HepG2 (cell line): Measurements from ENCODE around the gene PGPEP1. TPM values are rescaled to one million over a fixed set of nuclear protein-coding genes. Genes with fewer than 3 reads are reported as not detected.

ENCODE experiments used
- ATF1 ChIP-seq: IDR thresholded peaks from 2 replicates; pipeline ENCODE4 v1.6.1; 2016; ENCODE audit warnings: mild to moderate bottlenecking, control low read depth
- ATF7-NPFF ChIP-seq: sonication (generic); formaldehyde crosslinking; IDR thresholded peaks from 2 replicates; pipeline ENCODE4 v1.8.1; 2023; ENCODE audit warnings: mild to moderate bottlenecking, low read depth, missing genetic modification reagents, moderate library complexity
- CAMTA2 ChIP-seq: sonication (generic); formaldehyde crosslinking; IDR thresholded peaks from 2 replicates; pipeline ENCODE4 v1.4.0; 2020; ENCODE audit warnings: mild to moderate bottlenecking, missing genetic modification reagents, borderline replicate concordance
- CREM ChIP-seq, 2 experiments: sonication (generic) in 1 of 2; formaldehyde crosslinking in 1 of 2; IDR thresholded peaks; 2 replicates each; pipeline versions ENCODE4 v1.4.0 to v1.6.1; 2016 to 2020; ENCODE audit warnings: antibody characterized with exemption in 1 of 2, mild to moderate bottlenecking in 1 of 2, missing genetic modification reagents in 1 of 2
- DNMT3B ChIP-seq: conservative IDR thresholded peaks from 2 replicates; pipeline ENCODE4 v1.6.1; 2016; ENCODE audit warnings: missing biosample characterization, control low read depth
- NR3C1 ChIP-seq: sonication (generic); formaldehyde crosslinking; IDR thresholded peaks from 2 replicates; pipeline ENCODE4 v1.4.0; 2020; ENCODE audit warnings: missing genetic modification reagents
- PAWR ChIP-seq: sonication (generic); formaldehyde crosslinking; IDR thresholded peaks from 2 replicates; pipeline ENCODE4 v1.4.0; 2020; ENCODE audit warnings: missing genetic modification reagents, mild to moderate bottlenecking, borderline replicate concordance
- PCBP2 ChIP-seq: fragments of 200-400 bp; formaldehyde crosslinking; optimal IDR thresholded peaks from 2 replicates; pipeline ENCODE3; 2018; ENCODE audit warnings: low read length, low read depth; ENCODE audit not compliant: poor library complexity, severe bottlenecking
- POLR2G ChIP-seq: fragments of 200-400 bp; formaldehyde crosslinking; IDR thresholded peaks from 2 replicates; pipeline ENCODE4 v1.6.1; 2018; ENCODE audit warnings: mild to moderate bottlenecking, low read depth, low read length, moderate library complexity
- RCOR2 ChIP-seq: IDR thresholded peaks from 2 replicates; pipeline ENCODE4 v1.6.1; 2016; ENCODE audit warnings: missing biosample characterization, missing genetic modification reagents
- SNAI1 ChIP-seq: sonication (generic); formaldehyde crosslinking; IDR thresholded peaks from 2 replicates; pipeline ENCODE4 v1.5.0; 2020; ENCODE audit warnings: mild to moderate bottlenecking, missing genetic modification reagents, borderline replicate concordance
- TCF7 ChIP-seq: sonication (generic); IDR thresholded peaks from 2 replicates; pipeline ENCODE4 v1.6.1; 2016; ENCODE audit warnings: antibody characterized with exemption, low read depth
- THAP11 ChIP-seq: IDR thresholded peaks from 2 replicates; pipeline ENCODE4 v1.6.1; 2016; ENCODE audit warnings: missing biosample characterization, missing genetic modification reagents
- ZNF547 ChIP-seq: sonication (generic); formaldehyde crosslinking; IDR thresholded peaks from 2 replicates; pipeline ENCODE4 v1.5.1; 2020; ENCODE audit warnings: mild to moderate bottlenecking, missing genetic modification reagents
- ZNF550 ChIP-seq: sonication (generic); formaldehyde crosslinking; IDR thresholded peaks from 2 replicates; pipeline ENCODE4 v1.4.0; 2020; ENCODE audit warnings: mild to moderate bottlenecking, missing genetic modification reagents, borderline replicate concordance
- ZNF558 ChIP-seq: sonication (generic); formaldehyde crosslinking; IDR thresholded peaks from 2 replicates; pipeline ENCODE4 v1.9.0; 2022; ENCODE audit warnings: mild to moderate bottlenecking, missing genetic modification reagents, borderline replicate concordance
- ZNF775 ChIP-seq: sonication (generic); formaldehyde crosslinking; IDR thresholded peaks from 2 replicates; pipeline ENCODE4 v1.4.0; 2020; ENCODE audit warnings: missing genetic modification reagents, mild to moderate bottlenecking, moderate library complexity, borderline replicate concordance
- ZNF790 ChIP-seq: sonication (generic); formaldehyde crosslinking; IDR thresholded peaks from 2 replicates; pipeline ENCODE4 v1.8.0; 2022; ENCODE audit warnings: missing genetic modification reagents, mild to moderate bottlenecking, borderline replicate concordance
- polyA plus RNA-seq, 8 experiments: library from polyadenylated mRNA; depleted of rRNA in 3 of 8; stranded (reverse) in 7 of 8; unstranded in 1 of 8; fragments of >200 nt; fragmentation: Illumina TruSeq in 4 of 8; extraction: Trizol in 4 of 8; gene quantifications; 2 replicates each; pipeline versions ENCODE4 v1.2.1 to v1.2.3, GENCODE V29; 2011 to 2016; ENCODE audit warnings: low read depth in 4 of 8, missing spikeins in 1 of 8, mixed read lengths in 1 of 8; ENCODE audit not compliant: insufficient read depth in 1 of 8
- total RNA-seq, 5 experiments: library from RNA; depleted of rRNA; stranded (reverse); fragments of >200 nt; fragmentation: Illumina TruSeq; extraction: Trizol; gene quantifications; 2 replicates each; pipeline ENCODE4 v1.2.3, GENCODE V29; 2016; ENCODE audit warnings: low read depth in 1 of 5
- TF ChIP-seq, protein P1 (sequence below): sonication (generic); formaldehyde crosslinking; IDR thresholded peaks from 2 replicates; pipeline ENCODE4 v1.4.0; 2020; ENCODE audit warnings: missing genetic modification reagents, mild to moderate bottlenecking, borderline replicate concordance
- TF ChIP-seq, protein P2 (sequence below): sonication (generic); formaldehyde crosslinking; IDR thresholded peaks from 2 replicates; pipeline ENCODE4 v1.8.0; 2023; ENCODE audit warnings: mild to moderate bottlenecking, missing genetic modification reagents
- TF ChIP-seq, protein P3 (sequence below): sonication (generic); formaldehyde crosslinking; IDR thresholded peaks from 2 replicates; pipeline ENCODE4 v1.5.1; 2020; ENCODE audit warnings: missing genetic modification reagents, mild to moderate bottlenecking, borderline replicate concordance
- TF ChIP-seq, protein P4 (sequence below): sonication (generic); formaldehyde crosslinking; IDR thresholded peaks from 2 replicates; pipeline ENCODE4 v1.5.0; 2020; ENCODE audit warnings: mild to moderate bottlenecking, missing genetic modification reagents

Gene PGPEP1
- total and polyA plus RNA-seq, 2 of the 13 experiments (the other 11 are each of a cell fraction or from before 2014, with no cell fraction given) = 53.1 to 56.6 TPM

DNA sequence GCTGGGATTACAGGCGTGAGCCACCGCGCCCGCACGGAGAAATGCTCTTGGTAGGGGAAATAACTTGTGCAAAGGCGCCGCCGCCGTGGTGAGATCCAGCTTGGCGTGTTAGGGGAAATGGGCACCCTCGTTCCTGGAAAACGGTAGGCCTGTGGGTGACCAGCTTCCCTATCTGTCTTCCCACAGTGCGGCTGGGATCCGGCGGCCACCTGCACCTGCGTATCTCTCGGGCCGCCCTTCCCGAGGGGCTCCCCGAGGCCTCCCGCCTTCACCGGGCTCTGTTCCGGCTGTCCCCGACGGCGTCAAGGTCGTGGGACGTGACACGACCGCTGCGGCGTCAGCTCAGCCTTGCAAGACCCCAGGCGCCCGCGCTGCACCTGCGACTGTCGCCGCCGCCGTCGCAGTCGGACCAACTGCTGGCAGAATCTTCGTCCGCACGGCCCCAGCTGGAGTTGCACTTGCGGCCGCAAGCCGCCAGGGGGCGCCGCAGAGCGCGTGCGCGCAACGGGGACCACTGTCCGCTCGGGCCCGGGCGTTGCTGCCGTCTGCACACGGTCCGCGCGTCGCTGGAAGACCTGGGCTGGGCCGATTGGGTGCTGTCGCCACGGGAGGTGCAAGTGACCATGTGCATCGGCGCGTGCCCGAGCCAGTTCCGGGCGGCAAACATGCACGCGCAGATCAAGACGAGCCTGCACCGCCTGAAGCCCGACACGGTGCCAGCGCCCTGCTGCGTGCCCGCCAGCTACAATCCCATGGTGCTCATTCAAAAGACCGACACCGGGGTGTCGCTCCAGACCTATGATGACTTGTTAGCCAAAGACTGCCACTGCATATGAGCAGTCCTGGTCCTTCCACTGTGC lies 47.9 kb downstream of the PGPEP1 start (continued):
- TF ChIP-seq PCBP2 (no peak), TCF7 (no peak), ZNF547 (CRISPR knock-in tag) (peak; percentile 85), THAP11 (CRISPR knock-in tag) (peak; percentile 68), ZNF550 (CRISPR knock-in tag) (no peak; the same call in 1 of the 2 replicates), PAWR (CRISPR knock-in tag) (peak; percentile 96; the same call in 1 of the 2 replicates), NR3C1 (no peak), RCOR2 (CRISPR knock-in tag) (no peak), POLR2G (peak; percentile 59), ATF1 (CRISPR knock-in tag) (no peak), ZNF775 (0 out of 2 replicates have a peak, but pooled peaks have one; percentile 43), SNAI1 (peak; percentile 84; the same call in 1 of the 2 replicates), ZNF790 (CRISPR knock-in tag) (no peak), ATF7-NPFF (CRISPR knock-in tag) (peak; percentile 93; the same call in 1 of the 2 replicates), CAMTA2 (CRISPR knock-in tag) (0 out of 2 replicates have a peak, but pooled peaks have one; percentile 75), ZNF558 (CRISPR knock-in tag) (peak; percentile 95), DNMT3B (CRISPR knock-in tag) (peak; percentile 48; the same call in 1 of the 2 replicates), CREM (IDR thresholded peaks at IDR 0.05) (no peak), CREM (CRISPR knock-in tag; IDR thresholded peaks at IDR 0.05) (no peak; the same call in 1 of the 2 replicates)
- TF ChIP-seq, protein P1, sequence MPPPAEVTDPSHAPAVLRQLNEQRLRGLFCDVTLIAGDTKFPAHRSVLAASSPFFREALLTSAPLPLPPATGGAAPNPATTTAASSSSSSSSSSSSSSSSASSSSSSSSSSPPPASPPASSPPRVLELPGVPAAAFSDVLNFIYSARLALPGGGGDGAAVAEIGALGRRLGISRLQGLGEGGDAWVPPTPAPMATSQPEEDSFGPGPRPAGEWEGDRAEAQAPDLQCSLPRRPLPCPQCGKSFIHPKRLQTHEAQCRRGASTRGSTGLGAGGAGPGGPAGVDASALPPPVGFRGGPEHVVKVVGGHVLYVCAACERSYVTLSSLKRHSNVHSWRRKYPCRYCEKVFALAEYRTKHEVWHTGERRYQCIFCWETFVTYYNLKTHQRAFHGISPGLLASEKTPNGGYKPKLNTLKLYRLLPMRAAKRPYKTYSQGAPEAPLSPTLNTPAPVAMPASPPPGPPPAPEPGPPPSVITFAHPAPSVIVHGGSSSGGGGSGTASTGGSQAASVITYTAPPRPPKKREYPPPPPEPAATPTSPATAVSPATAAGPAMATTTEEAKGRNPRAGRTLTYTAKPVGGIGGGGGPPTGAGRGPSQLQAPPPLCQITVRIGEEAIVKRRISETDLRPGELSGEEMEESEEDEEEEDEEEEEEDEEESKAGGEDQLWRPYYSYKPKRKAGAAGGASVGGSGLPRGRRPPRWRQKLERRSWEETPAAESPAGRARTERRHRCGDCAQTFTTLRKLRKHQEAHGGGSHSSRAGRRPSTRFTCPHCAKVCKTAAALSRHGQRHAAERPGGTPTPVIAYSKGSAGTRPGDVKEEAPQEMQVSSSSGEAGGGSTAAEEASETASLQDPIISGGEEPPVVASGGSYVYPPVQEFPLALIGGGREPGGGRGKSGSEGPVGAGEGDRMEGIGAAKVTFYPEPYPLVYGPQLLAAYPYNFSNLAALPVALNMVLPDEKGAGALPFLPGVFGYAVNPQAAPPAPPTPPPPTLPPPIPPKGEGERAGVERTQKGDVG (CRISPR knock-in tag) = peak; percentile 80; the same call in 1 of the 2 replicates
- TF ChIP-seq, protein P2, sequence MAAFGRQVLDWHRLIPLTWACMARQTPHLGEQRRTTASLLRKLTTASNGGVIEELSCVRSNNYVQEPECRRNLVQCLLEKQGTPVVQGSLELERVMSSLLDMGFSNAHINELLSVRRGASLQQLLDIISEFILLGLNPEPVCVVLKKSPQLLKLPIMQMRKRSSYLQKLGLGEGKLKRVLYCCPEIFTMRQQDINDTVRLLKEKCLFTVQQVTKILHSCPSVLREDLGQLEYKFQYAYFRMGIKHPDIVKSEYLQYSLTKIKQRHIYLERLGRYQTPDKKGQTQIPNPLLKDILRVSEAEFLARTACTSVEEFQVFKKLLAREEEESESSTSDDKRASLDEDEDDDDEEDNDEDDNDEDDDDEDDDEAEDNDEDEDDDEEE (CRISPR knock-in tag) = no peak
- TF ChIP-seq, protein P3, sequence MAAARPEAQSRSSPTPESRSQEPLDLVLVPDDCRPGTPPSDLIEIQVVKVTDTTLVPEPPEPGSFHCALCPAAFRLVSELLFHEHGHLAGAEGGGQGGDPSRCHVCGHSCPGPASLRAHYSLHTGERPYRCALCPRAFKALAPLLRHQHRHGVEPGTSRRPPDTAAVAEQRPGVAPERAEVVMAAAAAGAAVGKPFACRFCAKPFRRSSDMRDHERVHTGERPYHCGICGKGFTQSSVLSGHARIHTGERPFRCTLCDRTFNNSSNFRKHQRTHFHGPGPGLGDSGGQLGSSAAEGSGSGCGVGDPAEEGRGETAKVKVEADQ (CRISPR knock-in tag) = 0 out of 2 replicates have a peak, but pooled peaks have one; percentile 85
- TF ChIP-seq, protein P4, sequence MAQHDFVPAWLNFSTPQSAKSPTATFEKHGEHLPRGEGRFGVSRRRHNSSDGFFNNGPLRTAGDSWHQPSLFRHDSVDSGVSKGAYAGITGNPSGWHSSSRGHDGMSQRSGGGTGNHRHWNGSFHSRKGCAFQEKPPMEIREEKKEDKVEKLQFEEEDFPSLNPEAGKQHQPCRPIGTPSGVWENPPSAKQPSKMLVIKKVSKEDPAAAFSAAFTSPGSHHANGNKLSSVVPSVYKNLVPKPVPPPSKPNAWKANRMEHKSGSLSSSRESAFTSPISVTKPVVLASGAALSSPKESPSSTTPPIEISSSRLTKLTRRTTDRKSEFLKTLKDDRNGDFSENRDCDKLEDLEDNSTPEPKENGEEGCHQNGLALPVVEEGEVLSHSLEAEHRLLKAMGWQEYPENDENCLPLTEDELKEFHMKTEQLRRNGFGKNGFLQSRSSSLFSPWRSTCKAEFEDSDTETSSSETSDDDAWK (CRISPR knock-in tag) = no peak
